GM12891 (cell line): ENCODE data around the gene PYGO2.

Source experiments
- DNase-seq: peaks from one replicate; pipeline ENCODE4 v3.0.0; 2011; ENCODE audit warnings: low spot score; ENCODE audit not compliant: insufficient read length
- FAIRE-seq: peaks from 2 replicates; lab custom pipeline; 2011; peaks lifted over from hg19 to GRCh38; lab: Jason Lieb, UNC
- PAX5 ChIP-seq: IDR thresholded peaks from 2 replicates; pipeline ENCODE4 v1.6.1; 2011; ENCODE audit warnings: low read length, moderate library complexity, mild to moderate bottlenecking; ENCODE audit not compliant: insufficient read depth, severe bottlenecking
- POLR2A ChIP-seq: IDR thresholded peaks from 2 replicates; pipeline ENCODE4 v1.6.1; 2011; ENCODE audit warnings: low read depth, low read length, control low read depth
- POLR2AphosphoS5 ChIP-seq: IDR thresholded peaks from 2 replicates; pipeline ENCODE4 v1.6.1; 2011; ENCODE audit warnings: low read depth, low read length, control low read depth
- POU2F2 ChIP-seq: IDR thresholded peaks from 2 replicates; pipeline ENCODE4 v1.6.1; 2011; ENCODE audit warnings: low read depth, mild to moderate bottlenecking, control low read depth, low read length, moderate library complexity
- SPI1 ChIP-seq: IDR thresholded peaks from 2 replicates; pipeline ENCODE4 v1.6.1; 2011; ENCODE audit warnings: low read depth, low read length, control low read depth
- TAF1 ChIP-seq: IDR thresholded peaks from 2 replicates; pipeline ENCODE4 v1.6.1; 2011; ENCODE audit warnings: low read depth, low read length, control low read depth

The PYGO2 gene

DNA sequence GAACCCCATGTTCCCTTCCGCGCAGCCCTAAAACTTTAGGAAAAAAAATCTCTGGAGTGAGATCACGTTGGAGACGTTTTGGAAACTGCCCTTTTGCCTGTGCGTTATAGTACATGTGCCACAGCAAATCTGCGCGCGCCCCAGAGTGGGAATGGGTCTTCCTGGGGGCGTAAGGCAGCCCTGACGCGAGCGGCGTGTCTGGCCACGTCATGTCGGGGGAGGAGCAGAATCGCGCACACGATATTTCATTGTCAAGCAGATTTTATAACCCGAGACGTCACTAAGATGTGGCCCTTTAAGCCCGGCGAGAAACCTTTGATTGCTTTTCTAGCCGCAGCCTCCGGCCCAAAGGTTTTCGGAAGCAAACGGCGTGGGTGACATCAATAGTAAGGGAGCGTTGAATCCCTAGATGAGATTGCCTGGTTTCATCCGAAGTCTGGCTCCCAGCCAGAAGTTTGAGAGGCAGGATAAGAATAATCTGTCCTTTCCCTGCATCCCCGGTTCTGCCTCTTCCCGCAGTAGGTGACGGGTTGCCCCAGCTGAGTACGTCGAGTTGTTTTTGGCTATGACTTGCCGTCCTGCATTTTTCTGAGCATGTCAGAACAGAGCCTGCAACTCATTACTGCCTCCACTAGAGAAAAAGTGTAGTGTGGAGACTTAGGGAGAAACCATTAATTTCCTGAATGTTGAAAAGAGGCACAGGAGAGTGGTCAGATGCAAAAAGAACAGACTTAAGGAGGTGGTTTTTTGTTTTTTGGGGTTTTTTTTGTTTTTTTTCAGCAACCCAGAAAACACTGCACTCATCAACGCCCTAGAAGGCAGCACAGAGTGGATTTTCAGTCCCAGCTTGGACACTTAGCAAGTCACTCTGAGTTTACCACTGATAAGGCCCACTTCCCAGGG lies 24.2 kb downstream of the PYGO2 start:
- no peak for TF ChIP-seq POU2F2
- no peak for TF ChIP-seq POLR2AphosphoS5
- peak; percentile 61; the same call in 1 of the 2 replicates for TF ChIP-seq TAF1
- no peak for TF ChIP-seq PAX5
- 0 out of 2 replicates have a peak, but pooled peaks have one; percentile 36 for TF ChIP-seq POLR2A
- FAIRE-seq (no peak), DNase-seq (peak; percentile 66)

DNA sequence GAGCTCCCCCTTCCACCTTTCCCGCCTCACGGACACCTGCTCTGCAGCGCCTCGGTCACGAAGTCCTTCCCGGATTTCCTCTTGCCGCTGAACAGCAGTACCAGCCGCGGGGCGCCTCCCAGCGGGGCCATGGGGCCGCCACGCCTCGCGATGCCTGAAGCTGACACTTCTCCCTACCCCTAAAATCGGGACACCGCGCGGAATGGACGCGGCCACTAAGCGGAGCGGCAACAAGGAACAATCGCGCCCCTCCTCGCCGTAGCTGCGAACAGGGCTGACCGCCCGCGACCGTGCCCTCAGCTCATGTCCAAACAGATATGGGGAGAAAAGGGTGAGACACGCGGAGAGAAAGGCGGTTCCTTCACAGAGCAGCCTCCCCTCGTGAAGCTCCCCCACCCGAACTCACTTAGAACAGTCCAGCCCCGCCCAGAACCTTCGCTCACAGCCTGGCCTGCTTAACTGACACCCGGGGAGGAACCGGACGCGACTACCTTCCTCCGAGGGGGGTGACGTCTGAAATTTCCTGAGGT lies 25.0 kb downstream of the PYGO2 start, which contains the start of gene PMVK:
TSS of gene PMVK (minus strand) at position 165 of the 530 bp plus-strand sequence. CDS start at position 131, 34 bp downstream.
- TF ChIP-seq TAF1, result peak; percentile 65
- 0 out of 2 replicates have a peak, but pooled peaks have one; percentile 25 for TF ChIP-seq POU2F2
- peak; percentile 87 for TF ChIP-seq POLR2A
- peak; percentile 87 for TF ChIP-seq POLR2AphosphoS5
- TF ChIP-seq SPI1, result 0 out of 2 replicates have a peak, but pooled peaks have one; percentile 9
- no peak for TF ChIP-seq PAX5
- DNase-seq (peak; percentile 90), FAIRE-seq (peak; percentile 90)

DNA sequence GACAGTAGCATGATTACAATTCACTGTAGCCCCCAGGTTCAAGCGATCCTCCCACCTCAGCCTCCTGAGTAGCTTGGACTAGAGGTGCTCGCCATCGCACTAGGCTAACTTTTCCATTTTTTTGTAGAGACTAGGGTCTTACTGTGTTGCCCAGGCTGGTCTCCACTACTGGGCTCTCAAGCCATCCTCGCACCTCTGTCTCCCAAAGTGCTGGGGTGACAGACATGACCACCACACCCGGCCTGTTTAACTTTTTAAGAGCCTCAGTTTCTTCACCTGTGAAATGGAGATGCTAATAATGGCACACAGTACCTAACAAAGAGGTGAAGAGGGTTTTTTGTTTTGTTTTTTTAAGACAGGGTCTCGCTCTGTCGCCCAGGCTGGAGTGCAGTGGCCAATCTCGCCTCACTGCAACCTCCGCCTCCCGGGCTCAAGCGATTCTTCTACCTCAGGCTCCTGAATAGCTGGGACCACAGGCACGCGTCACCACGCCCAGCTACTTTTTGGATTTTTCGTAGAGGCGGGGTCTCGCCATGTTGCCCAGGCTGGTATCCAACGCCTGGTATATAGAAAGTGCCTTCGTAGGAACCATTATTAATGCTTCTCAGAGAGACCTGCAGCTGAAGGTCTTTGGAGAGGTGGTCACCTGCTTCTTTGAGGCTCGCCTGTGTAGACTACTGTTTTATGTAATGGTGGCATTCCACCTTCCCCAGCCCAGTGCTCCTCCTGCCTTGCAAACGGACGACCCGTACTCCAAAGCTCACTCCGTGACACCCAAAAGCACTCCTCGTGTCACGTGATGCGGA lies 25.6 kb downstream of the PYGO2 start:
- FAIRE-seq, result no peak
- TF ChIP-seq POLR2A (no peak), POLR2AphosphoS5 (no peak), PAX5 (no peak), POU2F2 (no peak), TAF1 (no peak), SPI1 (no peak)
- no peak for DNase-seq

DNA sequence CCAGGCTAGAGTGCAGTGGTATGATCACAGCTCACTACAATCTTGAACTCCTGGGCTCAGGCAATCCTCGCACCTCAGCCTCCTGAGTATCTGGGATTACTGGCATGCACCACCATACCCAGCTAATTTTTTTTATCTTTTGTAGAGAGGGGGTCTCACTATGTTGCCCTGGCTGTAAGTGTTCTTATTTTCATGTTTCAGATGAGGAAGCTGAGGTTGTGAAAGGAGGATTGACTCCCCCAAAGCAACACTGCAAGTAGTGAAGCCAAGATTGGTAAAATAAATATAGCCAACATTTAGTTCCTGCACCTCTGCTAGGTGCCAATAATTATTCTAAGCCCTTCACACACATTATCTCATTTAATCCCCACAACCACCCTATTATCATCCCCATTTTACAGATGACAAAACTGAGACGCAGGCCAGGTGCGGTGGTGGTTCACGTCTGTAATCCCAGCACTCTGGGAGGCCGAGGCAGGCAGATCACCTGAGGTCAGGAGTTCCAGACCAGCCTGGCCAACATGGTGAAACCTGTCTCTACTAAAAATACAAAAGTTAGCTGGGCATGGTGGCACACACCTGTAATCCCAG lies 27.1 kb downstream of the PYGO2 start:
- DNase-seq (no peak), FAIRE-seq (no peak)
- TF ChIP-seq TAF1 (no peak), PAX5 (no peak), POLR2AphosphoS5 (no peak), SPI1 (no peak), POU2F2 (no peak), POLR2A (no peak)

DNA sequence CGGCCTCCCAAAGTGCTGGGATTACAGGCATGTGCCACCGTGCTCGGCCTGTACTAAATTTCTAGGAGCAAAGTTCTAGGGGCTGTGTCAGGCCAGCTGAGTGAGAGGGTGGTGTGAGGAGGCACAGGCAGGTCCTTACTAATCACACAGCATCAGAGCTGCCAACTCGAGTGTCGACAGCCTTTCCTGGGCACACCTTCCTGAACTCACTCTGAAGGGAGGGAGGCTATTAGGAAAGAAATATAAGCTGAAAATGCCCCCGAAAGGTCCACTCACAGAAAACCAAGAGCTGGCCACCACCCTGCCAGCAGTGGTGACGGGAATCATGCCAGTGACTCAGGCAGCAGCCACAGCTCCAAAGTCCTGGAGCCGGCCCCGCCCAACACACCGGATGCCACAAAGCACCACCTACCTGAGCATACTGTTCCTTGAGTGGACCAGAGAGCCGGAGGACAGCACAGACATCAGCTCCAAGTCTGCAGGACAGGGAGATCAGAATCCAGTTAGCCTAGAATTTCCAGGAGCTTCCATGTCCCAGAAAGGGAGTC lies 29.6 kb downstream of the PYGO2 start:
- FAIRE-seq (no peak), DNase-seq (no peak)
- no peak for TF ChIP-seq TAF1
- TF ChIP-seq PAX5, result no peak
- TF ChIP-seq POU2F2, result no peak
- no peak for TF ChIP-seq POLR2A
- TF ChIP-seq POLR2AphosphoS5, result no peak
- TF ChIP-seq SPI1, result no peak

DNA sequence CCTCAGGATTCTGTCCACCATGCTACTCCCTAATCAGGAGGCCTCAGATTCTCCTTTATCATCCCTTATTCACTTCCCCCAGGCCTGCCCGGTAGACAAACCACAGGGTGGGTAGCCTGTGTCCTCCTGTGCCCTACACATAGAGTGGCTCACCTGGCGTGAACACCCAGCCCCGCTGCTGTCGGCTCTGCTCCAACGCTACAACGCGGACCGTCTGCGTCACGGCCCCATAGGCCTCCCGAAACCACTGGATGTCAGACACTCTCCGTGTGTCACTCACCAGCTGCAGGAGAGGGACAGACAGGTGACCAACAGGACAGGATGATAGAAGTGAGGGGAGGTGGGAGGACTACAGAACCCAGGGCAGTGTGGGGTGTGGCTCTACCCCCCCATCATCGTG lies 35.4 kb downstream of the PYGO2 start:
- DNase-seq (no peak), FAIRE-seq (no peak)
- TF ChIP-seq PAX5 (no peak), POU2F2 (no peak), POLR2A (no peak), SPI1 (no peak), TAF1 (no peak), POLR2AphosphoS5 (no peak)

DNA sequence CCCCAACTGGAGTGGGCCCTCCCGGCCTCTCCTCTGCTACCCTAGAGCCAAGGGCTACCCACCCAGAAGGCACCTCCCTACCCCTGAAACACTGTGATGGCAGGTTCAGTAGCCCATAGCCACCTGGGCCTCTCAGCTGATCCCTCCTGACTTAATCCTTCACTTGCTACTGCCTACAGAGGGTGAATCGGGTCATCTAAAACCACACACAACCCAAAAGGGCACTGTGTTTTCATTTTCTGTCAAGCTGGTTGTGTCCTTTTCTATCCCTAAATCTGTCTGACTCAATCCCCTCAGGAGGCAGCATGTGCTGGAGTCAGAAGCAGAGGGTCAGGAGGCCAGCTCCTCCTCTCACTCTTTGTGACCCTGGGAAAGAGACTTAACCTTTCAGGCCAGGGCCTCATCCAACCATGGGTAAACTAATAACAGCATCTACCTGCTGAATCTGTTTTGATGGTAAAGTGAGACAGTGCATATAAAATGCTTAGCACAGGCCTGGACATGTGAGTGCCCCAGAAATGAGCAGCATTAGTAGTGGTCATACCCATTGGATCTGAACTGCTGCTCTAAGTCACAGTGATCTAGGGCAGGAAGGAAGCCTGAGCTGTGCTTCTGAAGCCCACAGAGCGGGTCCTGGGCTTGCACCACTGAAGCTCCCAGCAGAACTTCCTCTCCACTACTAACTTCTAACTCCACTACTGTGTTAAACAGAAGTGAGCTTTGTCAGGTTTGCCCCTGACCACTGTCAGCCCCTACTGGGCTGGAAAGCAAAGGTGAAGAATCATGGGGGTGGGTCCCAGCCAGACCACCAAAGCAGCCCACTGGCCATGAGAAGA lies 36.0 kb downstream of the PYGO2 start:
- no peak for DNase-seq
- TF ChIP-seq SPI1 (no peak), TAF1 (no peak), PAX5 (no peak), POU2F2 (no peak), POLR2A (no peak), POLR2AphosphoS5 (no peak)
- no peak for FAIRE-seq
